ENCODE results near the gene SCGB1A1. TPM values are rescaled to one million over a fixed set of nuclear protein-coding genes. Genes with fewer than 3 reads are reported as not detected.

Gene SCGB1A1
- total and polyA plus RNA-seq, 2 of the 13 experiments (the other 11 are each of a cell fraction or from before 2014, with no cell fraction given): not detected

DNA sequence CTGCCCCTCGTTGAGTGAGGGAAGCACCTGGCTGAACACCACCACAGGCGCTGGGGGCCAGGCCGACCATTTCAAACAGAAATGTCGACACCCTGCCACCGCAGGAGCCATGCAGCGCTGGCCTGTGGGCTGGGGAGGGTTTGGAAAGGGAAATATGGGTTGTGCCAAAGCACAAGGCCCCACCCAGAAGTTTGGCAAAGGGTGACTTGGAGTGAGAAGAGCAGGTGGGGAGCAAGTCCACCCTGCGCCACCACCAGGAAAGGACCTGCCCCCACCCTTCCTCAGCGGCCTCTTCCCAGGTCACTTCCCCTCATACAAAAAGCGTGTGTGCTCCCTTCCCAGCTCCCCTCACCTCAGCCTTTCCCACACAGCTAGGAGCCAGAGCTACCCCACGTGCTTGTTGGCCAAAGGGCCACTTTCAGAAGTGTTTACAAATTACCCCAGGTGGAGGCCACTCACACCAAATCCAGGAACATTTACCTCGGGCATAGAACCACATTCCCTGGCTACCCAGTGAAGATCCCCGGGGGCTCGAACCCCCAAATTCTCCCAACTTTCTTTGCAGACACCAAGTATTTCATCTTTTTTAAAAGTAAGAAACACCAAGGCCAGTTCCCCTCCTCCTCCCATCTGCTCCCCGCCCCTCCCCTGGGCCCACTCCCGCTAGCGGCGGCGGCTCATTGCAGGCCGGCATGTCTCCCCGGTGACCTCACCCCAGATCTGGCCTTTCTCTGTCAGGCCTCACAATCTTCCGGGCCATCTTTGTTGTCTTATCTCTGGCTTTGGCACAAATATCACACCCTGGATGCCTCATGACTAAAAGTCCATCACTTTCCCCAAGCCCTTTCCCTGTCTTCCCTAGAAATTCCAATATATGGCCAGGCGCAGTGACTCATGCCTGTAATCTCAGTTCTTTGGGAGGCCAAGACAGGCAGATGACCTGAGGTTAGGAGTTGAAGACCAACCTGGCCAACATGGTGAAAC lies 20.5 kb upstream of the SCGB1A1 start:
- ChIA-PET CTCF (ENCODE audit: low intra/inter-chr PET ratio, low total read pairs) (no interaction called here), POLR2A (interaction anchor here (0.7 to 1.0 kb wide), 3 partner anchors 58 to 149 kb away, joined by 3 to 4 read pairs (median 3); partner anchors contain the start of gene AHNAK)
- H3K9ac ChIP-seq (ENCODE audit: insufficient read depth, low read depth, low read length): peak overlapping the region; percentile 60; the same call in 1 of the 2 replicates
- DNase-seq (ENCODE audit: low spot score) (peak; percentile 54), FAIRE-seq (no peak), ATAC-seq (peak; percentile 47)
- no peaks in the 10 kb centered on the region for H4K20me1 ChIP-seq (ENCODE audit: insufficient read depth, low read length)
- no peaks in the 10 kb centered on the region for H3K9me3 ChIP-seq (ENCODE audit: low read length)
- in situ Hi-C loops (cut with HindIII; ENCODE audit: extremely low pct_ligation_motif_present, low pct_unique_long_range_greater_than_20kb): loop anchor here (5.0 to 10.0 kb wide), 2 partner anchors 159 to 306 kb away; partner anchors contain the start of genes BSCL2 and GNG3
- peaks cover 0 to 38% of the 10 kb centered on the region in 2 experiments; a peak in 4 of 5 replicates for H3K27me3 ChIP-seq (ENCODE audit: control insufficient read depth in 1 of 2, insufficient read depth in 2 of 2, low read length in 2 of 2)
- peak overlapping the region; percentile 68 for H2AFZ ChIP-seq (ENCODE audit: low read length)
- peak overlapping the region; percentile 85 for H3K4me2 ChIP-seq (ENCODE audit: low read depth, low read length)
- no peaks in the 10 kb centered on the region for H3K36me3 ChIP-seq (replicated peaks in 1 of 2; ENCODE audit: control insufficient read depth in 1 of 2, insufficient read depth in 2 of 2, low read length in 2 of 2)
- H3K79me2 ChIP-seq (ENCODE audit: insufficient read depth, low read length): no peaks in the 10 kb centered on the region
- no TSS peak for BruUV-seq (replicated peaks)
- peak overlapping the region; percentile 21 to 65 (median 26); a peak in 5 of 6 replicates for H3K4me3 ChIP-seq (replicated peaks in 1 of 3; ENCODE audit: insufficient read depth in 1 of 3, low read depth in 2 of 3, low read length in 3 of 3)
- 3% methylated on average over 18 of the region's 22 CpGs for WGBS (ENCODE audit: low lambda C conversion rate)
- peaks cover 52% of the 10 kb centered on the region for H3K4me1 ChIP-seq (ENCODE audit: insufficient read depth, low read length)
- intact Hi-C loops (cut with micrococcal nuclease; ENCODE audit: unreplicated experiment): loop anchor here (1.0 to 10.0 kb wide), 2 partner anchors 26 to 146 kb away; partner anchors contain the start of gene AHNAK
- no peak overlapping the region for H3K27ac ChIP-seq (ENCODE audit: extremely low read length, insufficient read depth, low read length)
- TF ChIP-seq ZNF891 (CRISPR knock-in tag; IDR thresholded peaks at IDR 0.05) (0 out of 2 replicates have a peak, but pooled peaks have one; percentile 46), ZNF549 (CRISPR knock-in tag; IDR thresholded peaks at IDR 0.05) (no peak), BCL6 (CRISPR knock-in tag; IDR thresholded peaks at IDR 0.05) (0 out of 2 replicates have a peak, but pooled peaks have one; percentile 19), SETDB1 (CRISPR knock-in tag; IDR thresholded peaks at IDR 0.05; ENCODE audit: borderline replicate concordance) (no peak), ZNF749 (CRISPR knock-in tag; IDR thresholded peaks at IDR 0.05; ENCODE audit: borderline replicate concordance) (0 out of 2 replicates have a peak, but pooled peaks have one; percentile 33), KLF12 (CRISPR knock-in tag; IDR thresholded peaks at IDR 0.05; ENCODE audit: borderline replicate concordance) (0 out of 2 replicates have a peak, but pooled peaks have one; percentile 71), HOXA5 (CRISPR knock-in tag; IDR thresholded peaks at IDR 0.05) (0 out of 2 replicates have a peak, but pooled peaks have one; percentile 23), NCOA2 (CRISPR knock-in tag; IDR thresholded peaks at IDR 0.05) (no peak), IRF2 (CRISPR knock-in tag; IDR thresholded peaks at IDR 0.05) (no peak), CREB1 (IDR thresholded peaks at IDR 0.05) (no peak), CREB1 (CRISPR knock-in tag; IDR thresholded peaks at IDR 0.05) (no peak), ZNF784 (CRISPR knock-in tag; IDR thresholded peaks at IDR 0.05; ENCODE audit: borderline replicate concordance) (peak; percentile 67; the same call in 1 of the 2 replicates), NFE2 (CRISPR knock-in tag; IDR thresholded peaks at IDR 0.05) (no peak), NKX3-1 (CRISPR knock-in tag; IDR thresholded peaks at IDR 0.05) (0 out of 2 replicates have a peak, but pooled peaks have one; percentile 59), MYNN (CRISPR knock-in tag; IDR thresholded peaks at IDR 0.05; ENCODE audit: low read depth) (no peak), MAZ (IDR thresholded peaks at IDR 0.05; ENCODE audit: borderline replicate concordance, low read depth, low read length) (no peak), MAZ (CRISPR knock-in tag; IDR thresholded peaks at IDR 0.05; ENCODE audit: low read depth) (0 out of 2 replicates have a peak, but pooled peaks have one; percentile 32)
- TF ChIP-seq, protein P1, sequence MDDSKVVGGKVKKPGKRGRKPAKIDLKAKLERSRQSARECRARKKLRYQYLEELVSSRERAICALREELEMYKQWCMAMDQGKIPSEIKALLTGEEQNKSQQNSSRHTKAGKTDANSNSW (CRISPR knock-in tag; IDR thresholded peaks at IDR 0.05; ENCODE audit: borderline replicate concordance): no peak
- TF ChIP-seq, protein P2, sequence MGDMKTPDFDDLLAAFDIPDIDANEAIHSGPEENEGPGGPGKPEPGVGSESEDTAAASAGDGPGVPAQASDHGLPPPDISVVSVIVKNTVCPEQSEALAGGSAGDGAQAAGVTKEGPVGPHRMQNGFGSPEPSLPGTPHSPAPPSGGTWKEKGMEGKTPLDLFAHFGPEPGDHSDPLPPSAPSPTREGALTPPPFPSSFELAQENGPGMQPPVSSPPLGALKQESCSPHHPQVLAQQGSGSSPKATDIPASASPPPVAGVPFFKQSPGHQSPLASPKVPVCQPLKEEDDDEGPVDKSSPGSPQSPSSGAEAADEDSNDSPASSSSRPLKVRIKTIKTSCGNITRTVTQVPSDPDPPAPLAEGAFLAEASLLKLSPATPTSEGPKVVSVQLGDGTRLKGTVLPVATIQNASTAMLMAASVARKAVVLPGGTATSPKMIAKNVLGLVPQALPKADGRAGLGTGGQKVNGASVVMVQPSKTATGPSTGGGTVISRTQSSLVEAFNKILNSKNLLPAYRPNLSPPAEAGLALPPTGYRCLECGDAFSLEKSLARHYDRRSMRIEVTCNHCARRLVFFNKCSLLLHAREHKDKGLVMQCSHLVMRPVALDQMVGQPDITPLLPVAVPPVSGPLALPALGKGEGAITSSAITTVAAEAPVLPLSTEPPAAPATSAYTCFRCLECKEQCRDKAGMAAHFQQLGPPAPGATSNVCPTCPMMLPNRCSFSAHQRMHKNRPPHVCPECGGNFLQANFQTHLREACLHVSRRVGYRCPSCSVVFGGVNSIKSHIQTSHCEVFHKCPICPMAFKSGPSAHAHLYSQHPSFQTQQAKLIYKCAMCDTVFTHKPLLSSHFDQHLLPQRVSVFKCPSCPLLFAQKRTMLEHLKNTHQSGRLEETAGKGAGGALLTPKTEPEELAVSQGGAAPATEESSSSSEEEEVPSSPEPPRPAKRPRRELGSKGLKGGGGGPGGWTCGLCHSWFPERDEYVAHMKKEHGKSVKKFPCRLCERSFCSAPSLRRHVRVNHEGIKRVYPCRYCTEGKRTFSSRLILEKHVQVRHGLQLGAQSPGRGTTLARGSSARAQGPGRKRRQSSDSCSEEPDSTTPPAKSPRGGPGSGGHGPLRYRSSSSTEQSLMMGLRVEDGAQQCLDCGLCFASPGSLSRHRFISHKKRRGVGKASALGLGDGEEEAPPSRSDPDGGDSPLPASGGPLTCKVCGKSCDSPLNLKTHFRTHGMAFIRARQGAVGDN (CRISPR knock-in tag; IDR thresholded peaks at IDR 0.05): peak; percentile 87
